MCF 10A (cell line): ENCODE results near the gene PLOD1. TPM values are rescaled to one million over a fixed set of nuclear protein-coding genes. Genes with fewer than 3 reads are reported as not detected.
"Not testable (repeated sequence)": the region's sequence is repeated elsewhere in the genome, so short reads cannot be mapped to it uniquely, and the experiment has no call there.

ENCODE experiments used
- BruUV-seq: library from RNA; stranded (reverse); fragments of 400-500 nt; replicated peaks from 2 replicates; lab custom pipeline; 2021; lab: Mats Ljungman, UMichigan
- CTCF ChIA-PET: fragments of 300-600 bp; sonication (Branson Sonifier 250); formaldehyde crosslinking; extraction: SDS; loops from one replicate; lab custom pipeline; 2021; ENCODE audit warnings: antibody characterized with exemption, inconsistent platforms; lab: Yijun Ruan, JAX
- POLR2A ChIA-PET: fragments of 300-600, 350-650 bp; sonication (Branson Sonifier 250); formaldehyde crosslinking; extraction: SDS; loops from one replicate; lab custom pipeline; 2020; ENCODE audit warnings: antibody characterized with exemption, inconsistent platforms; lab: Yijun Ruan, JAX
- DNase-seq: peaks from one replicate; pipeline ENCODE4 v3.0.0-alpha.2; 2018; ENCODE audit not compliant: unreplicated experiment
- H3K27ac Mint-ChIP-seq: one replicate; pipeline ENCODE4 v1.8.0; 2022; ENCODE audit warnings: mild to moderate bottlenecking, low read depth, mixed read lengths; ENCODE audit not compliant: unreplicated experiment
- H3K27me3 Mint-ChIP-seq: one replicate; pipeline ENCODE4 v1.8.0; 2022; ENCODE audit warnings: mixed read lengths; ENCODE audit not compliant: insufficient read depth, unreplicated experiment
- H3K36me3 Mint-ChIP-seq: one replicate; pipeline ENCODE4 v1.8.0; 2022; ENCODE audit warnings: mild to moderate bottlenecking, moderate library complexity, mixed read lengths; ENCODE audit not compliant: insufficient read depth, unreplicated experiment
- H3K4me1 Mint-ChIP-seq: one replicate; pipeline ENCODE4 v1.8.0; 2022; ENCODE audit warnings: mixed read lengths; ENCODE audit not compliant: insufficient read depth, unreplicated experiment
- H3K4me3 Mint-ChIP-seq: one replicate; pipeline ENCODE4 v1.8.0; 2022; ENCODE audit warnings: mild to moderate bottlenecking, moderate library complexity, mixed read lengths; ENCODE audit not compliant: unreplicated experiment
- H3K9me3 Mint-ChIP-seq: one replicate; pipeline ENCODE4 v1.8.0; 2022; ENCODE audit warnings: mixed read lengths; ENCODE audit not compliant: unreplicated experiment
- intact Hi-C: fragments of 100-400 bp; cut with micrococcal nuclease; formaldehyde crosslinking; loops from 2 replicates; pipeline ENCODE4 v1.14.1; 2022
- total RNA-seq: library from RNA; stranded (reverse); gene quantifications from 2 replicates; pipeline ENCODE4 v1.2.3, GENCODE V29; 2022
- TF ChIP-seq, protein P1 (sequence below): fragments of 200-600 bp; IDR thresholded peaks from one replicate; pipeline ENCODE4 v1.8.0; 2022; ENCODE audit warnings: antibody characterized with exemption, mild to moderate bottlenecking; ENCODE audit not compliant: unreplicated experiment

PLOD1 gene
- total RNA-seq, 1 experiment from 2014 or later: 48.2 TPM

GRCh38 chr1:11893907-11894251 is 40.6 kb upstream of the PLOD1 start:
- Mint-ChIP-seq H3K9me3 (no peaks in the 10 kb centered on the region), H3K27ac (no peak overlapping the region), H3K4me3 (no peak overlapping the region), H3K27me3 (peaks cover 3% of the 10 kb centered on the region), H3K4me1 (no peaks in the 10 kb centered on the region), H3K36me3 (peaks cover 6% of the 10 kb centered on the region)
- DNase-seq: peak; percentile 63
- TF ChIP-seq, protein P1, sequence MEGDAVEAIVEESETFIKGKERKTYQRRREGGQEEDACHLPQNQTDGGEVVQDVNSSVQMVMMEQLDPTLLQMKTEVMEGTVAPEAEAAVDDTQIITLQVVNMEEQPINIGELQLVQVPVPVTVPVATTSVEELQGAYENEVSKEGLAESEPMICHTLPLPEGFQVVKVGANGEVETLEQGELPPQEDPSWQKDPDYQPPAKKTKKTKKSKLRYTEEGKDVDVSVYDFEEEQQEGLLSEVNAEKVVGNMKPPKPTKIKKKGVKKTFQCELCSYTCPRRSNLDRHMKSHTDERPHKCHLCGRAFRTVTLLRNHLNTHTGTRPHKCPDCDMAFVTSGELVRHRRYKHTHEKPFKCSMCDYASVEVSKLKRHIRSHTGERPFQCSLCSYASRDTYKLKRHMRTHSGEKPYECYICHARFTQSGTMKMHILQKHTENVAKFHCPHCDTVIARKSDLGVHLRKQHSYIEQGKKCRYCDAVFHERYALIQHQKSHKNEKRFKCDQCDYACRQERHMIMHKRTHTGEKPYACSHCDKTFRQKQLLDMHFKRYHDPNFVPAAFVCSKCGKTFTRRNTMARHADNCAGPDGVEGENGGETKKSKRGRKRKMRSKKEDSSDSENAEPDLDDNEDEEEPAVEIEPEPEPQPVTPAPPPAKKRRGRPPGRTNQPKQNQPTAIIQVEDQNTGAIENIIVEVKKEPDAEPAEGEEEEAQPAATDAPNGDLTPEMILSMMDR: peak; percentile 87
- BruUV-seq: no TSS peak
- POLR2A ChIA-PET: interaction anchor here (2.9 kb wide), 1 partner anchor 14 kb away, joined by 15 read pairs; no protein-coding TSS in a partner anchor
- intact Hi-C loops: loop anchor here (1.0 kb wide), 1 partner anchor 56 kb away; no protein-coding TSS in a partner anchor
- CTCF ChIA-PET: interaction anchor here (0.6 to 2.3 kb wide), 14 partner anchors 11 to 1450 kb away, joined by 3 to 37 read pairs (median 4); no protein-coding TSS in a partner anchor

DNA sequence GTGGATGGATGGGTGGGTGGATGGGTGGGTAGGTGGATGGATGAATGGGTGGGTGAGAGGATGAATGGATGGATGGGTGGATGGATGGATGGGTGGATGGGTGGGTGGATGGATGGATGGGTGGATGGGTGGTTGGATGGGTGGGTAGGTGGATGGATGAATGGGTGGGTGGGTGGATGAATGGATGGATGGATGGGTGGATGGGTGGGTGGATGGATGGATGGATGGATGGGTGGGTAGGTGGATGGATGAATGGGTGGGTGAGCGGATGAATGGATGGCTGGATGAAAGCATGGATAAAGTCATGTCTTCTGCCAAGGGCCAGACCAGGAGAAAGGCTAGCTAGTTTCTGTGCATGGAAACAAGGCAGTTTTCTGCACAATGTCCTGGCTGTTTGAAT is 40.0 kb upstream of the PLOD1 start:
- intact Hi-C loops: loop anchor here (1.0 kb wide), 1 partner anchor 56 kb away; no protein-coding TSS in a partner anchor
- POLR2A ChIA-PET: interaction anchor here (2.9 kb wide), 1 partner anchor 13 kb away, joined by 15 read pairs; no protein-coding TSS in a partner anchor
- not testable (repeated sequence) for H3K27me3 Mint-ChIP-seq, H3K4me1 Mint-ChIP-seq, H3K36me3 Mint-ChIP-seq, DNase-seq, H3K4me3 Mint-ChIP-seq, BruUV-seq, H3K9me3 Mint-ChIP-seq, H3K27ac Mint-ChIP-seq
- CTCF ChIA-PET: interaction anchor here (0.6 to 2.3 kb wide), 10 partner anchors 12 to 849 kb away, joined by 3 to 7 read pairs (median 4); partner anchors contain the start of genes CLCN6 and MTHFR

DNA sequence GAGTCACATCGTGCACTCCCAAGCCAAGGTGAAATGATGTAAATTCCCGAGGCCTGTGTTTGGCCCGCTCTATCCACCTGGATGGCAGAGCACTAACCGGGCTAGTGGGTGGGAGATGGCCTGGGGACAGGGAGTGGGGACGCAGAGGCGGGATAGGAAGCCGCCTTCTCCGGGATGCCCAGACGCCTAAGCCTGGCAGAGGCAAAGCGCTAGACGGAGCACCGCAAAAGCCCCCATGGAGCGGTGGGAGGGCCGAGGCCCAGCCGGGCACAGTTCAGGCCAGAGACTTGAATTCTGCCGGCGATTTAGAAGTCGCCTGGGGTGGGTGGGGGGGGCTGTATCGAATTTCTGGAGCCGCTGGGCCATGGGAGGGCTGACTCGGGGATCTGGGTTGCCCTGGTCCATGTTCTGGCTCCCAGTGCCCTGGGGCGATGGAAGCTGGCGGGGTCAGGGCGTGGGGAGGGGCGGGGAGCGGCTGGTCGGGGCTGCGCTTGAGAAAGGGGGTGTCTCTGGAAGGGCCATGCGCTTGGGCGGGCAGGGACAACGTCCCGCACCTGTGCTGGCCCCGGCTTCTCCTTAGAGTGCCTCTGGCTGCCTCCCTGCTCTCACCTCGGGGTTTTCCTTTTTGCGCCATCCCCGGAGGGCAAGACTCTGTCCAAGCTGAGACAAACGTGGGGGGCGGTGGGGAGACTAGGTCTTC is 36.3 kb upstream of the PLOD1 start:
- BruUV-seq: no TSS peak
- peaks cover 16% of the 10 kb centered on the region for H3K27me3 Mint-ChIP-seq
- ChIA-PET CTCF (interaction anchor here (1.0 to 2.2 kb wide), 2 partner anchors 60 to 61 kb away, joined by 4 to 12 read pairs; no protein-coding TSS in a partner anchor), POLR2A (interaction anchor here (0.9 to 2.0 kb wide), 3 partner anchors 9 to 11 kb away, joined by 5 to 8 read pairs (median 5); no protein-coding TSS in a partner anchor)
- no peak overlapping the region for H3K4me3 Mint-ChIP-seq
- no peak overlapping the region for H3K27ac Mint-ChIP-seq
- intact Hi-C loops: no loop called here
- H3K4me1 Mint-ChIP-seq: no peaks in the 10 kb centered on the region
- H3K36me3 Mint-ChIP-seq: peaks cover 6% of the 10 kb centered on the region
- no peak for DNase-seq
- H3K9me3 Mint-ChIP-seq: no peaks in the 10 kb centered on the region
- TF ChIP-seq, protein P1: no peak

GRCh38 chr1:11898831-11899467 is 35.6 kb upstream of the PLOD1 start:
- TF ChIP-seq, protein P1: no peak
- DNase-seq: no peak
- peaks cover 16% of the 10 kb centered on the region for H3K27me3 Mint-ChIP-seq
- ChIA-PET POLR2A (interaction anchor here (0.7 to 2.0 kb wide), 5 partner anchors 9 to 83 kb away, joined by 3 to 5 read pairs (median 5); no protein-coding TSS in a partner anchor), CTCF (interaction anchor here (0.6 to 1.0 kb wide), 6 partner anchors 20 to 132 kb away, joined by 3 to 5 read pairs (median 3); no protein-coding TSS in a partner anchor)
- BruUV-seq: no TSS peak
- intact Hi-C loops: no loop called here
- H3K4me1 Mint-ChIP-seq: no peaks in the 10 kb centered on the region
- H3K4me3 Mint-ChIP-seq: no peak overlapping the region
- H3K36me3 Mint-ChIP-seq: peaks cover 5% of the 10 kb centered on the region
- H3K27ac Mint-ChIP-seq: no peak overlapping the region
- no peaks in the 10 kb centered on the region for H3K9me3 Mint-ChIP-seq

GRCh38 chr1:11901446-11901845 is 33.1 kb upstream of the PLOD1 start:
- CTCF ChIA-PET: interaction anchor here (0.5 to 1.5 kb wide), 2 partner anchors 34 to 64 kb away, joined by 3 read pairs; no protein-coding TSS in a partner anchor
- POLR2A ChIA-PET: interaction anchor here (1.4 kb wide), 1 partner anchor 8 kb away, joined by 9 read pairs; no protein-coding TSS in a partner anchor
- H3K36me3 Mint-ChIP-seq, H3K4me3 Mint-ChIP-seq, H3K4me1 Mint-ChIP-seq, H3K27ac Mint-ChIP-seq, BruUV-seq, intact Hi-C loops, H3K9me3 Mint-ChIP-seq: not testable (repeated sequence)
- peaks cover 16% of the 10 kb centered on the region for H3K27me3 Mint-ChIP-seq
- DNase-seq: peak; percentile 59
